Smooth muscle cell (in vitro differentiated cells): ENCODE data around the gene GKN1. TPM values are rescaled to one million over a fixed set of nuclear protein-coding genes. Genes with fewer than 3 reads are reported as not detected.

Source experiments
- DNase-seq: peaks from one replicate; lab custom pipeline; 2025; ENCODE audit not compliant: unreplicated experiment; lab: John Stamatoyannopoulos, UW
- H2AFZ ChIP-seq: fragments of 200-600 bp; sonication (generic); 2 replicates; pipeline ENCODE4 v1.6.0; 2016; ENCODE audit warnings: antibody characterized with exemption, low read depth, mild to moderate bottlenecking
- H3F3A ChIP-seq: fragments of 200-600 bp; sonication (generic); 2 replicates; pipeline ENCODE4 v1.6.0; 2017; ENCODE audit warnings: antibody characterized with exemption, low read depth
- H3K27ac ChIP-seq: fragments of 200-600 bp; sonication (generic); 2 replicates; pipeline ENCODE4 v1.5.1; 2016; ENCODE audit warnings: low read depth, mild to moderate bottlenecking
- H3K27me3 ChIP-seq: fragments of 200-600 bp; sonication (generic); 2 replicates; pipeline ENCODE4 v1.6.1; 2016; ENCODE audit warnings: low read depth, mild to moderate bottlenecking
- H3K36me3 ChIP-seq: fragments of 200-600 bp; sonication (generic); 2 replicates; pipeline ENCODE4 v1.5.1; 2016; ENCODE audit warnings: low read depth
- H3K4me1 ChIP-seq: fragments of 200-600 bp; sonication (generic); 2 replicates; pipeline ENCODE4 v1.5.1; 2016; ENCODE audit warnings: low read depth
- H3K4me2 ChIP-seq: fragments of 200-600 bp; sonication (generic); 2 replicates; pipeline ENCODE4 v1.6.0; 2016; ENCODE audit warnings: mild to moderate bottlenecking
- H3K4me3 ChIP-seq: fragments of 200-600 bp; sonication (generic); 2 replicates; pipeline ENCODE4 v1.5.1; 2016; ENCODE audit warnings: mild to moderate bottlenecking
- H3K79me2 ChIP-seq: fragments of 200-600 bp; sonication (generic); 2 replicates; pipeline ENCODE4 v1.6.0; 2016; ENCODE audit warnings: low read depth, mild to moderate bottlenecking
- H3K9ac ChIP-seq: fragments of 200-600 bp; sonication (generic); 2 replicates; pipeline ENCODE4 v1.6.0; 2016; ENCODE audit warnings: low read depth
- H3K9me3 ChIP-seq: fragments of 200-600 bp; sonication (generic); replicated peaks from 2 replicates; pipeline ENCODE4 v1.5.1; 2016; ENCODE audit warnings: low read depth
- H4K20me1 ChIP-seq: fragments of 200-600 bp; sonication (generic); 2 replicates; pipeline ENCODE4 v1.6.0; 2016; ENCODE audit warnings: low read depth
- WGBS: methylation state at CpG from one replicate; pipeline ENCODE4 v1.1.7; 2016; ENCODE audit warnings: low lambda C conversion rate; 5-methylcytosine and 5-hydroxymethylcytosine counted together
- polyA plus RNA-seq: library from polyadenylated mRNA; unstranded; fragments of >200 nt; fragmentation: Nextera tagmentation; extraction: Ambion mirVana; gene quantifications from 2 replicates; pipeline ENCODE4 v1.2.1, GENCODE V29; 2016
- total RNA-seq: library from RNA; depleted of rRNA; stranded (reverse); fragments of >200 nt; gene quantifications from 2 replicates; pipeline ENCODE4 v1.2.3, GENCODE V29; 2014
- TF ChIP-seq, protein P1 (sequence below): fragments of 200-600 bp; sonication (generic); IDR thresholded peaks from 2 replicates; pipeline ENCODE4 v1.5.1; 2017; ENCODE audit warnings: borderline replicate concordance, mild to moderate bottlenecking, antibody characterized with exemption; ENCODE audit not compliant: insufficient read depth, poor library complexity, severe bottlenecking

Gene GKN1
- total and polyA plus RNA-seq, 2 experiments from 2014 or later, result not detected

DNA sequence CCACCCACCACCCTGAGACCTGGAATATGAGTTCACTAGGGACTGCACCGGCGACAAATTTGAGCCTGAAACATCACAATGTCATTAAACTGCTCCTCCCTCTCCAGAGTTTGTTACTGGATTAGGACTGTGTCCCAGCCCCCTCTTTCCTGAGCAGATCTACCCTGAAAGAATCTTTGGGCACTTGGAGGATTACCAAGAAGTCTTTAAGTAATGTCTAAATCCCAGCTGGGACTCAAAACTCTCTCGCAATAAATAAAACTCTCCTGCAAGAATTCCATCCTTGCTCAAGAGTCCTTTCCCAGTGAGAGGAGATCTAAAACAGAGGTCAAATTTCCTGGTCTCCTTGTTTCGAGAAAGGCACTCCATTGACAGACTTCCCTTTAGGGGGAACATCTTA lies 42.6 kb upstream of the GKN1 start:
- Histone ChIP-seq H3K9me3 (no peaks in the 10 kb centered on the region), H3K4me3 (no peak overlapping the region), H3K36me3 (no peaks in the 10 kb centered on the region), H3K4me2 (peak overlapping the region; percentile 40), H3K79me2 (no peaks in the 10 kb centered on the region), H3K4me1 (peaks cover 4% of the 10 kb centered on the region), H3K27me3 (no peaks in the 10 kb centered on the region), H3K27ac (peak overlapping the region; percentile 28), H3K9ac (no peak overlapping the region), H2AFZ (peak overlapping the region; percentile 62), H4K20me1 (no peaks in the 10 kb centered on the region), H3F3A (no peaks in the 10 kb centered on the region)
- TF ChIP-seq, protein P1, sequence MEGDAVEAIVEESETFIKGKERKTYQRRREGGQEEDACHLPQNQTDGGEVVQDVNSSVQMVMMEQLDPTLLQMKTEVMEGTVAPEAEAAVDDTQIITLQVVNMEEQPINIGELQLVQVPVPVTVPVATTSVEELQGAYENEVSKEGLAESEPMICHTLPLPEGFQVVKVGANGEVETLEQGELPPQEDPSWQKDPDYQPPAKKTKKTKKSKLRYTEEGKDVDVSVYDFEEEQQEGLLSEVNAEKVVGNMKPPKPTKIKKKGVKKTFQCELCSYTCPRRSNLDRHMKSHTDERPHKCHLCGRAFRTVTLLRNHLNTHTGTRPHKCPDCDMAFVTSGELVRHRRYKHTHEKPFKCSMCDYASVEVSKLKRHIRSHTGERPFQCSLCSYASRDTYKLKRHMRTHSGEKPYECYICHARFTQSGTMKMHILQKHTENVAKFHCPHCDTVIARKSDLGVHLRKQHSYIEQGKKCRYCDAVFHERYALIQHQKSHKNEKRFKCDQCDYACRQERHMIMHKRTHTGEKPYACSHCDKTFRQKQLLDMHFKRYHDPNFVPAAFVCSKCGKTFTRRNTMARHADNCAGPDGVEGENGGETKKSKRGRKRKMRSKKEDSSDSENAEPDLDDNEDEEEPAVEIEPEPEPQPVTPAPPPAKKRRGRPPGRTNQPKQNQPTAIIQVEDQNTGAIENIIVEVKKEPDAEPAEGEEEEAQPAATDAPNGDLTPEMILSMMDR, result no peak
- WGBS, result 18% methylated on average over 4 of the region's 4 CpGs
- no peak for DNase-seq

- H3K4me2 ChIP-seq, result peak overlapping the region; percentile 40
- TF ChIP-seq, protein P1, result no peak
Observed at GRCh38 chr2:68932402-68932801, 42.0 kb upstream of the GKN1 start.

DNA sequence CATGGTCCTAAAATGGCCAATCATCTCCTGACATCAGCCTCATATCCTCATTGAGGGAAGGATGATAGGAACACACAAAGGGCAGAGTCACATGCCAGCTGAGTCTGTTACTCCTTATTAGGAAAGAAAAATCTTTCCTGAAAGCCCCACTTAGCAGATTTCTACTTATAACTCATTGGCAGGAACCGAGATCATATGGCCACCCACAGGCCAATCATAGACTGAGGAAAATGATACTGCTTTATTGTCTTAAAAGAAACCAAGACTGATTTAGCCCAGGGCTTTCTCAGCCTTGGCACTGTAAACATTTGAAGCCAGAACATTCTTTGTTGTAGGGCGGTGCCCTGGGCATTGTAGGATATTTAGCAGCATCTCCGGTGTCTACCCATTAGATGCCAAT lies 40.4 kb upstream of the GKN1 start:
- Histone ChIP-seq H3K36me3 (no peaks in the 10 kb centered on the region), H3K9me3 (no peaks in the 10 kb centered on the region), H3K27me3 (no peaks in the 10 kb centered on the region), H3F3A (no peaks in the 10 kb centered on the region), H3K4me2 (no peak overlapping the region), H3K9ac (no peak overlapping the region), H3K79me2 (no peaks in the 10 kb centered on the region), H4K20me1 (no peaks in the 10 kb centered on the region), H3K4me3 (no peak overlapping the region), H2AFZ (no peak overlapping the region), H3K27ac (no peak overlapping the region), H3K4me1 (peaks cover 4% of the 10 kb centered on the region)
- DNase-seq, result no peak
- 94% methylated on average over 3 of the region's 3 CpGs for WGBS
- TF ChIP-seq, protein P1, result no peak

More at GRCh38 chr2:68932402-68932801, 42.0 kb upstream of the GKN1 start:
- Histone ChIP-seq H3K27ac (peak overlapping the region; percentile 28), H3K36me3 (no peaks in the 10 kb centered on the region), H3K27me3 (no peaks in the 10 kb centered on the region), H3K79me2 (no peaks in the 10 kb centered on the region), H3K4me3 (no peak overlapping the region), H3F3A (no peaks in the 10 kb centered on the region), H3K9me3 (no peaks in the 10 kb centered on the region), H2AFZ (no peak overlapping the region), H4K20me1 (no peaks in the 10 kb centered on the region), H3K4me1 (peaks cover 4% of the 10 kb centered on the region), H3K9ac (no peak overlapping the region)
- no peak for DNase-seq
- 84% methylated on average over 4 of the region's 4 CpGs for WGBS

- no peaks in the 10 kb centered on the region for H3K27me3 ChIP-seq
- H3K4me2 ChIP-seq, result no peak overlapping the region
- no peaks in the 10 kb centered on the region for H3F3A ChIP-seq
- H2AFZ ChIP-seq, result no peak overlapping the region
- DNase-seq, result no peak
- no peak overlapping the region for H3K27ac ChIP-seq
- peaks cover 4% of the 10 kb centered on the region for H3K4me1 ChIP-seq
- H3K9ac ChIP-seq, result no peak overlapping the region
- TF ChIP-seq, protein P1, result no peak
- 100% methylated on average over 5 of the region's 5 CpGs for WGBS
- no peaks in the 10 kb centered on the region for H3K79me2 ChIP-seq
- H3K9me3 ChIP-seq, result no peaks in the 10 kb centered on the region
- no peak overlapping the region for H3K4me3 ChIP-seq
- H4K20me1 ChIP-seq, result no peaks in the 10 kb centered on the region
- no peaks in the 10 kb centered on the region for H3K36me3 ChIP-seq
Observed at GRCh38 chr2:68935471-68935870, 39.0 kb upstream of the GKN1 start.
